H9 (cell line): ENCODE measurements around the gene CCL25. TPM values are rescaled to one million over a fixed set of nuclear protein-coding genes. Genes with fewer than 3 reads are reported as not detected.

Experiments
- DNase-seq: peaks from one replicate; pipeline ENCODE4 v3.0.0-alpha.2; 2017
- H2AFZ ChIP-seq: one replicate; pipeline ENCODE4 v1.6.1; 2013; ENCODE audit warnings: mild to moderate bottlenecking, low read length, control low read depth, moderate library complexity
- H2AK5ac ChIP-seq: 2 replicates; pipeline ENCODE4 v1.6.1; 2013; ENCODE audit warnings: low read length, control low read depth, mixed read lengths; ENCODE audit not compliant: insufficient read length
- H2BK120ac ChIP-seq: one replicate; pipeline ENCODE4 v1.6.1; 2013; ENCODE audit warnings: low read depth, mild to moderate bottlenecking, low read length, control low read depth, inconsistent platforms; ENCODE audit not compliant: poor library complexity, severe bottlenecking
- H2BK12ac ChIP-seq: 2 replicates; pipeline ENCODE4 v1.6.1; 2013; ENCODE audit warnings: low read length, control low read depth, mixed read lengths, low read depth; ENCODE audit not compliant: insufficient read length
- H2BK15ac ChIP-seq: 2 replicates; pipeline ENCODE4 v1.6.1; 2013; ENCODE audit warnings: low read depth, low read length, control low read depth
- H2BK20ac ChIP-seq: one replicate; pipeline ENCODE4 v1.6.1; 2013; ENCODE audit warnings: low read depth, mild to moderate bottlenecking, low read length, control low read depth, inconsistent platforms; ENCODE audit not compliant: poor library complexity, severe bottlenecking
- H2BK5ac ChIP-seq: 2 replicates; pipeline ENCODE4 v1.6.1; 2013; ENCODE audit warnings: low read length, control low read depth, mixed read lengths; ENCODE audit not compliant: insufficient read length
- H3K14ac ChIP-seq: 2 replicates; pipeline ENCODE4 v1.6.1; 2013; ENCODE audit warnings: low read length, control low read depth; ENCODE audit not compliant: insufficient read depth
- H3K18ac ChIP-seq: 2 replicates; pipeline ENCODE4 v1.6.1; 2013; ENCODE audit warnings: low read depth, mild to moderate bottlenecking, mixed read lengths, low read length, control low read depth; ENCODE audit not compliant: insufficient read length
- H3K23ac ChIP-seq: 2 replicates; pipeline ENCODE4 v1.6.1; 2013; ENCODE audit warnings: low read length, control low read depth, mixed read lengths, low read depth; ENCODE audit not compliant: insufficient read length
- H3K23me2 ChIP-seq: 2 replicates; pipeline ENCODE4 v1.6.1; 2013; ENCODE audit warnings: low read depth, mild to moderate bottlenecking, mixed read lengths, low read length, control low read depth; ENCODE audit not compliant: insufficient read length, poor library complexity, severe bottlenecking
- H3K27ac ChIP-seq: 2 replicates; pipeline ENCODE4 v1.5.1; 2013; ENCODE audit warnings: low read length, control low read depth, mixed read lengths, low read depth; ENCODE audit not compliant: insufficient read length
- H3K27me3 ChIP-seq: 2 replicates; pipeline ENCODE4 v1.6.1; 2013; ENCODE audit warnings: low read length, control low read depth, inconsistent platforms; ENCODE audit not compliant: insufficient read depth
- H3K4ac ChIP-seq: 2 replicates; pipeline ENCODE4 v1.6.1; 2013; ENCODE audit warnings: low read depth, mild to moderate bottlenecking, control low read depth, inconsistent platforms, low read length, moderate library complexity
- H3K4me1 ChIP-seq: 2 replicates; pipeline ENCODE4 v1.6.1; 2013; ENCODE audit warnings: low read length, control low read depth, inconsistent platforms; ENCODE audit not compliant: insufficient read depth
- H3K4me2 ChIP-seq: 2 replicates; pipeline ENCODE4 v1.6.1; 2013; ENCODE audit warnings: low read length, control low read depth, mixed read lengths; ENCODE audit not compliant: insufficient read length, insufficient read depth
- H3K56ac ChIP-seq: 2 replicates; pipeline ENCODE4 v1.6.1; 2013; ENCODE audit warnings: low read depth, mild to moderate bottlenecking, mixed read lengths, low read length, control low read depth; ENCODE audit not compliant: insufficient read length
- H3K79me1 ChIP-seq: 2 replicates; pipeline ENCODE4 v1.6.1; 2013; ENCODE audit warnings: low read depth, mild to moderate bottlenecking, moderate library complexity, low read length, control low read depth, inconsistent platforms; ENCODE audit not compliant: insufficient read depth, poor library complexity, severe bottlenecking
- H3K79me2 ChIP-seq: 2 replicates; pipeline ENCODE4 v1.6.1; 2013; ENCODE audit warnings: low read length, control low read depth, inconsistent platforms; ENCODE audit not compliant: insufficient read depth
- H3K9ac ChIP-seq: 2 replicates; pipeline ENCODE4 v1.6.1; 2013; ENCODE audit warnings: low read length, control low read depth, mixed read lengths; ENCODE audit not compliant: insufficient read length; ENCODE audit errors: extremely low read depth
- H3K9me3 ChIP-seq: one replicate; pipeline ENCODE4 v1.6.1; 2013; ENCODE audit warnings: low read depth, low read length, inconsistent platforms; ENCODE audit not compliant: control insufficient read depth
- H3T11ph ChIP-seq: one replicate; pipeline ENCODE4 v1.6.1; 2013; ENCODE audit warnings: mild to moderate bottlenecking, low read length, control low read depth, inconsistent platforms
- H4K20me1 ChIP-seq: one replicate; pipeline ENCODE4 v1.6.1; 2013; ENCODE audit not compliant: control insufficient read depth, insufficient read length, insufficient read depth
- H4K5ac ChIP-seq: 2 replicates; pipeline ENCODE4 v1.6.1; 2013; ENCODE audit warnings: low read depth, mild to moderate bottlenecking, mixed read lengths, low read length, control low read depth; ENCODE audit not compliant: insufficient read length
- H4K8ac ChIP-seq: replicated peaks from 2 replicates; pipeline ENCODE4 v1.6.1; 2013; ENCODE audit warnings: low read length, control low read depth, mixed read lengths, low read depth; ENCODE audit not compliant: insufficient read length
- H4K91ac ChIP-seq: 2 replicates; pipeline ENCODE4 v1.6.1; 2013; ENCODE audit warnings: low read depth, mild to moderate bottlenecking, moderate library complexity, mixed read lengths, low read length, control low read depth; ENCODE audit not compliant: insufficient read length
- H3K27ac Mint-ChIP-seq, 3 experiments: 2 replicates in 2 of 3; 3 replicates in 1 of 3; pipeline ENCODE4 v1.8.0; 2020 to 2021; ENCODE audit warnings: mixed read lengths in 3 of 3, mild to moderate bottlenecking in 1 of 3, moderate library complexity in 1 of 3
- H3K27me3 Mint-ChIP-seq: 2 replicates; pipeline ENCODE4 v1.8.0; 2021; ENCODE audit warnings: low read depth, mild to moderate bottlenecking, moderate library complexity, mixed read lengths
- H3K36me3 Mint-ChIP-seq, 3 experiments: 2 replicates in 2 of 3; 3 replicates in 1 of 3; pipeline ENCODE4 v1.8.0; 2020 to 2021; ENCODE audit warnings: low read depth in 3 of 3, mixed read lengths in 3 of 3; ENCODE audit not compliant: insufficient read depth in 1 of 3
- H3K4me1 Mint-ChIP-seq, 2 experiments: 2 replicates each; pipeline ENCODE4 v1.8.0; 2020; ENCODE audit warnings: mixed read lengths in 2 of 2
- H3K4me3 Mint-ChIP-seq, 2 experiments: 2 replicates in 1 of 2; 3 replicates in 1 of 2; pipeline ENCODE4 v1.8.0; 2020 to 2021; ENCODE audit warnings: mild to moderate bottlenecking in 2 of 2, mixed read lengths in 2 of 2, moderate library complexity in 1 of 2
- H3K9me3 Mint-ChIP-seq, 2 experiments: 2 replicates in 1 of 2; 3 replicates in 1 of 2; pipeline ENCODE4 v1.8.0; 2020; ENCODE audit warnings: mild to moderate bottlenecking in 2 of 2, mixed read lengths in 2 of 2, moderate library complexity in 1 of 2
- CTCF ChIP-seq: fragments of 200-600 bp; sonication (generic); conservative IDR thresholded peaks from 3 replicates; pipeline ENCODE4 v1.8.0; 2021; ENCODE audit warnings: antibody characterized with exemption, mild to moderate bottlenecking
- WGBS: extraction: QIAGEN DNeasy Blood & Tissue Kit; methylation state at CpG from one replicate; pipeline ENCODE4 v1.1.7; 2013; ENCODE audit warnings: missing lambda C conversion rate, low lambda C conversion rate, mixed read lengths; ENCODE audit not compliant: insufficient read length; ENCODE audit errors: extremely low coverage; 5-methylcytosine and 5-hydroxymethylcytosine counted together
- total RNA-seq: library from RNA; stranded (reverse); gene quantifications from 2 replicates; pipeline ENCODE4 v1.2.1, GENCODE V29; 2021

CCL25 gene
- total RNA-seq, 1 experiment from 2014 or later: not detected

- no peak within 1 kb of the TSS for H3K23ac ChIP-seq
- no peak; the same call in 2 of the 3 replicates for TF ChIP-seq CTCF
- Mint-ChIP-seq H3K4me1 (peaks cover 28 to 35% of the 10 kb centered on the region in 2 experiments), H3K27ac (peak within 1 kb of the TSS; percentile 72 to 97 (median 82); a peak in 6 of 7 replicates), H3K27me3 (no peaks in the 10 kb centered on the region), H3K9me3 (no peaks in the 10 kb centered on the region), H3K4me3 (peak within 1 kb of the TSS; percentile 98 to 99), H3K36me3 (peaks cover 13 to 20% (median 18%) of the 10 kb centered on the region in 3 experiments)
- H3K4ac ChIP-seq: no peak within 1 kb of the TSS
- H4K5ac ChIP-seq: no peak within 1 kb of the TSS
- no CpG with 5 or more reads among the region's 98 CpGs for WGBS
- H3K4me2 ChIP-seq: peak within 1 kb of the TSS; percentile 81
- no peaks in the 10 kb centered on the region for H3K9me3 ChIP-seq
- no peak within 1 kb of the TSS for H2AK5ac ChIP-seq
- H3K79me1 ChIP-seq: no peaks in the 10 kb centered on the region
- H2BK20ac ChIP-seq: no peak within 1 kb of the TSS
- peak; percentile 90 for DNase-seq
- H2BK12ac ChIP-seq: no peak within 1 kb of the TSS
- no peak within 1 kb of the TSS for H4K8ac ChIP-seq
- H3K79me2 ChIP-seq: peaks cover 30% of the 10 kb centered on the region
- peak within 1 kb of the TSS; percentile 41 for H3K9ac ChIP-seq
- peak within 1 kb of the TSS; percentile 1 for H2AFZ ChIP-seq
- H2BK15ac ChIP-seq: no peak within 1 kb of the TSS
- H3K27me3 ChIP-seq: no peaks in the 10 kb centered on the region
- H3K56ac ChIP-seq: no peak within 1 kb of the TSS
- no peak within 1 kb of the TSS for H4K91ac ChIP-seq
- H4K20me1 ChIP-seq: peaks cover 4% of the 10 kb centered on the region
- no peak within 1 kb of the TSS for H2BK120ac ChIP-seq
- H2BK5ac ChIP-seq: no peak within 1 kb of the TSS
- H3K4me1 ChIP-seq: peaks cover 8% of the 10 kb centered on the region; the same call in 1 of the 2 replicates
- H3K23me2 ChIP-seq: peaks cover 15% of the 10 kb centered on the region
- H3T11ph ChIP-seq: no peak within 1 kb of the TSS
- H3K27ac ChIP-seq: no peak within 1 kb of the TSS
- peak within 1 kb of the TSS; percentile 94 for H3K14ac ChIP-seq
- H3K18ac ChIP-seq: peak within 1 kb of the TSS; percentile 93
Observed at GRCh38 chr19:8005534-8006256, 46.9 kb upstream of the CCL25 start, which contains the start of gene ELAVL1. TSS of gene ELAVL1 (minus strand) at chr19:8005641. CDS start at chr19:7991815, 13,826 bp downstream.
